ENCODE data around the gene SPATA1.

Gene SPATA1

DNA sequence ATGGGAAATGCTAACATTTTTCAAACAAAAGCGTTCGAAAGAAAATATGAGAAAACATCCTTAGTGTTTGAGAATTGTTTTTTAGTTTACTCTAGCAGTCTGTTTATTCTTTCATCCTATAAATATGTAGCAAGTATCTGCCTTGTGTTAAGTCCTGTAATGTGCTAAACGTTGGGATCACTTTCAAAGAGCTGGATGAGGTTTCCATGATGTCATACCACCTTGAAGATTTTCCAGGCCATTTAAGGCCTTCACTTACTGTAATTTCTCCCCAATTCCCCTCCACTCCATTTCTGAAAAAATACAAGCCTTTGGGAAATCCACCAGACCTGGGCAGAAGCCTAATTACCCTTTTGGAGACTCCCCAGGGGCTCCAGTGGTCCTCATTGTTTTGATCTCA is 92.2 kb downstream of the SPATA1 start:
- DNase-seq = peak; percentile 6

GRCh38 chr1:84598846-84599741 is 92.9 kb downstream of the SPATA1 start:
- peak; percentile 48 for DNase-seq

- no peak for DNase-seq
Measured at GRCh38 chr1:84600796-84601195, 94.6 kb downstream of the SPATA1 start.

- DNase-seq = no peak
Measured at GRCh38 chr1:84603223-84603622, 97.0 kb downstream of the SPATA1 start.

DNA sequence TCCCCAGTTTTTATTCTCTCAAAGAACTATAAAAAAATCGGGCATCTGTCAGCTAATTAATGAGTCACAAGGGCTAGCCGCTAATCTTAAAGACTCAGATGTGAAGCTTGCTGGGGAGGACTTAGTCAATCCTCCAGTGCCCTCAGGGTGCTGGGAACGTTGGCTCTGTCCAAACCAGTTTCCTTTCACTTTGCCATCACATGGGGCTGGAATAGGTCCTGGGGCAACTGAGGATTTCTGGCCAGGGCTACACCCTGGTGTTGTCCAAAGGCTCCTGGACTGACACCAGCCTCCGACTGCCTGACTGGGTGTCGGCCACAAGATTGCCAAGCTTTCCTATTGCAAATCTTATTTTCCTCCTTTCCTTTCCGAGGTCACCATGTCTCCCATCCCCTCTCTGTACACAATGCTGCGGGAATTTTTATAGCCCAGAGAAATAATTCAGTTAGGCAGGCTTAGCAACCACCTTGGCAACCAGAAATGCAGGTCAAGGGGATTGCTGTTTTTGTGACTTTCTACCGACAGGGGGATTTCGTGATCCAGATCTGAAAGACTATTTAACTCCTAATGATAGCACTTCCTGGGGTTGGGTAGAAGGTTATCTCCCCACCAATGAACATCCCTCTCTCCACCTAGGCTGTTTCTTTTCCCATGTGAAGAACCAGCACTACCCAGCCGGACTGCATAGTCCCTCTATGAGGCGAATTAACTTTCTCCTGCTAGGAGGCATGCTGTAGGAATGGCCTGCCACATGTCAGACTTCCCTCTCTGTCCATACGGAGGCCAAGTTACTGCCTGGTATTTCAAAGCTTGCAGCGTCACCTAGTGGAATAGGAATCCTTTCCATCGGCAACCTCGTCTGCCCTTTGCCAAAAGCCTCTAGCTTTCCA is 98.0 kb downstream of the SPATA1 start:
- DNase-seq = peak; percentile 92

- no peak for DNase-seq
Measured at GRCh38 chr1:84605157-84605556, 99.0 kb downstream of the SPATA1 start.

GRCh38 chr1:84606977-84607376 is 100.8 kb downstream of the SPATA1 start:
- DNase-seq = no peak

- no peak for DNase-seq
Measured at GRCh38 chr1:84611091-84611490, 104.9 kb downstream of the SPATA1 start.

- DNase-seq = no peak
Measured at GRCh38 chr1:84611796-84612195, 105.6 kb downstream of the SPATA1 start.

DNA sequence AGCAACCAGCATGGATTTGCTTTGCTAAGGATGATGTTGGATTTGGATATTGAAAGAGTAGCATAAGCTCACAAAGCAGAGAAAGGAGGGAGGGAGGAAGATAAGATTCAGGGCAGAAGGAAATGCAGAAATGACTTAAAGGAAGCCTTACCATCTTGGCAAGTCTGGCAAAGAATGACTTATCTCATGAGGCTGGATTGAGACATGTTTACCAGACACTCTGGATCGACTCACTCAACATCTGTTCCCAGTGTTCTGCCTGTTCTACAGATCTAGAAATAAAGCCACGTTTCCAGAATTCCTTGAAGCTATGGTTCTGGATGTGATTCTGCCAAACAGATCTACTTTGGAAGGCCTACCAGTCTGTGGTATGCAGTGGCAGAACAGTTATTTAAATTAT is 106.8 kb downstream of the SPATA1 start:
- DNase-seq = no peak

DNA sequence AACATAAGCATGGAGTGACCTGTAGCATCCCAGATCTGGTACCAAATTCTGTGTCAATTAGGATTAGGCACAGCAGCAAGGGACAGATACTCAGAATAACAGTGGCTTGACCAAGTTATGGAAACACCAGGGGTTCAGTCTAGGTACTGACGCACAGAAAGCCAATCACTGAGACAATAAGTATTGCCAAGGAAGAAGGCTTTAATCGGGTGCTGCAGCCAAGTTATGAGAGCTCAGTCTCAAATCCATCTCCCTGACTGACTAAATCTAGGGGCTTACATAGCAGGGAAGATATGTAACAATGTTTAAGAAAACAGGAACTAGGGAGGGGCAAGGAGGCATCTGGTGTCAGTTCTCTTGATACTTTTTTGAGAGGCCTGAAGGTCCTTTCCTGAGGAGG is 107.7 kb downstream of the SPATA1 start:
- no peak for DNase-seq

DNA sequence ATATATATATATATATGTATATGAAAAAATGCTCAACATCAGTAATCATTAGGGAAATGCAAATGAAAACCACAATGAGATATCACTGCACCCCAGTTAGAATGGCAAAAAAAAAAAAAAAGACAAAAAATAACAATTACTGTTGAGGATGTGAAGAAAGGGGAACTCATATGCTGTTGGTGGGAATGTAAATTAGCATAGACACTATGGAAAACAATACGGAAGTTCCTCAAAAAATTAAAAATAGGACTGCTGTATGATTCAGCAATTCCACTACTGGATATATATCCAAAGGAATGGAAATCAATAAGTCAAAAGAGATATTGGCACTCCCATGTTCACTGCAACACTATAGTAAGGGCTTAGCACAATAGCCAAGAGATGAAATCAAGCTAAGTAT is 109.6 kb downstream of the SPATA1 start:
- DNase-seq = no peak
